Thoracic aorta (tissue), 2 donors: ENCODE data around the gene RFTN2. TPM values are rescaled to one million over a fixed set of nuclear protein-coding genes. Genes with fewer than 3 reads are reported as not detected.

Experiments
- ATAC-seq: fragments of 150-250 bp; one replicate; pipeline ENCODE4 v1.8.0; 2017; ENCODE audit warnings: low read depth; ENCODE audit not compliant: insufficient number of reproducible peaks, low FRiP score
- DNase-seq: peaks from one replicate; pipeline ENCODE4 v3.0.0-alpha.2; 2020; ENCODE audit warnings: low spot score
- H3K27ac ChIP-seq, 2 donors: fragments of 200-600 bp; sonication (generic); 1 replicate in 1 of 2; 2 replicates in 1 of 2; pipeline ENCODE4 v1.5.1; 2016; ENCODE audit warnings: mild to moderate bottlenecking in 2 of 2, moderate library complexity in 2 of 2
- H3K27me3 ChIP-seq: fragments of 200-600 bp; sonication (generic); replicated peaks from 2 replicates; pipeline ENCODE4 v1.6.0; 2016; ENCODE audit warnings: mild to moderate bottlenecking; ENCODE audit not compliant: insufficient read depth
- H3K36me3 ChIP-seq: fragments of 200-600 bp; sonication (generic); one replicate; pipeline ENCODE4 v1.5.1; 2016
- H3K4me1 ChIP-seq, 2 donors: fragments of 200-600 bp; sonication (generic); 1 replicate in 1 of 2; 2 replicates in 1 of 2; pipeline versions ENCODE4 v1.5.1 to v1.6.0; 2016; ENCODE audit warnings: low read depth in 2 of 2, mild to moderate bottlenecking in 1 of 2; ENCODE audit not compliant: control insufficient read depth in 1 of 2
- H3K4me3 ChIP-seq: fragments of 200-600 bp; sonication (generic); 2 replicates; pipeline ENCODE4 v1.5.1; 2016; ENCODE audit warnings: mild to moderate bottlenecking
- H3K9me3 ChIP-seq: fragments of 200-600 bp; sonication (generic); 2 replicates; pipeline ENCODE4 v1.5.1; 2016
- total RNA-seq, 2 donors: library from RNA; depleted of rRNA; stranded (reverse); fragments of >200 nt; gene quantifications; one replicate each; pipeline versions ENCODE4 v1.1.0 to v1.2.3, GENCODE V29; 2016
- TF ChIP-seq, protein P1 (sequence below): fragments of 200-600 bp; sonication (generic); IDR thresholded peaks from one replicate; pipeline ENCODE4 v1.5.1; 2019; ENCODE audit warnings: antibody characterized with exemption

Gene RFTN2
- total RNA-seq, 2 donors from 2014 or later: 9.3 to 18.9 TPM

- no peak for ATAC-seq
- Histone ChIP-seq H3K9me3 (no peaks in the 10 kb centered on the region), H3K4me1 (peaks cover under 1 to 6% of the 10 kb centered on the region in 2 donors), H3K27me3 (no peaks in the 10 kb centered on the region), H3K27ac (no peak overlapping the region), H3K36me3 (no peaks in the 10 kb centered on the region), H3K4me3 (no peak overlapping the region)
- no peak for DNase-seq
- TF ChIP-seq, protein P1, sequence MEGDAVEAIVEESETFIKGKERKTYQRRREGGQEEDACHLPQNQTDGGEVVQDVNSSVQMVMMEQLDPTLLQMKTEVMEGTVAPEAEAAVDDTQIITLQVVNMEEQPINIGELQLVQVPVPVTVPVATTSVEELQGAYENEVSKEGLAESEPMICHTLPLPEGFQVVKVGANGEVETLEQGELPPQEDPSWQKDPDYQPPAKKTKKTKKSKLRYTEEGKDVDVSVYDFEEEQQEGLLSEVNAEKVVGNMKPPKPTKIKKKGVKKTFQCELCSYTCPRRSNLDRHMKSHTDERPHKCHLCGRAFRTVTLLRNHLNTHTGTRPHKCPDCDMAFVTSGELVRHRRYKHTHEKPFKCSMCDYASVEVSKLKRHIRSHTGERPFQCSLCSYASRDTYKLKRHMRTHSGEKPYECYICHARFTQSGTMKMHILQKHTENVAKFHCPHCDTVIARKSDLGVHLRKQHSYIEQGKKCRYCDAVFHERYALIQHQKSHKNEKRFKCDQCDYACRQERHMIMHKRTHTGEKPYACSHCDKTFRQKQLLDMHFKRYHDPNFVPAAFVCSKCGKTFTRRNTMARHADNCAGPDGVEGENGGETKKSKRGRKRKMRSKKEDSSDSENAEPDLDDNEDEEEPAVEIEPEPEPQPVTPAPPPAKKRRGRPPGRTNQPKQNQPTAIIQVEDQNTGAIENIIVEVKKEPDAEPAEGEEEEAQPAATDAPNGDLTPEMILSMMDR: no peak
Measured at GRCh38 chr2:197633109-197633657, 42.2 kb downstream of the RFTN2 start.

DNA sequence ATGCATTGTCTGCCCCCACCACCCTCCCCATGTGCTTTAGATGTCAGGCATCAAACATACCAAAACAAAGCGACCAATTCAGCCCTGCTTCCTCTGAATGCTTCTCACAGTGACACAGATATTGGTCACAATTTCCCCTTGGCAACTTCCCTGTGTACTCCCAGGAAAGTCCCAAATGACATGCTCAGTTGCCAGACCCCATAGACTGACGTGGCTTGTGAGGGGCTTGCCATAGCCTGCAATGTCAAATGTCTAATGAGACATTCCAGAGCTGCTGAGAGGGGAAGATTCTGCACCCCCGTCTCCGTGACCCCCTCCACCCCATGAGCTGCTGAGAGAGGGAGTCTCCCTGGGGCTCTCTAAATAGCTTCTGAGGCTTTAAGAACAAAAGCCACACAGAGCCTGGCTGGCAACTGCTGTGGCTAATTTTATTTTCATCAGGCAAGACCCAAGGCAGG is 47.3 kb downstream of the RFTN2 start:
- no peaks in the 10 kb centered on the region for H3K36me3 ChIP-seq
- H3K27ac ChIP-seq: peak overlapping the region in 1 of 2 donors; percentile 3
- no peaks in the 10 kb centered on the region for H3K9me3 ChIP-seq
- H3K4me1 ChIP-seq: peaks cover 3 to 9% of the 10 kb centered on the region in 2 donors
- TF ChIP-seq, protein P1: no peak
- no peaks in the 10 kb centered on the region for H3K27me3 ChIP-seq
- DNase-seq: no peak
- peak overlapping the region; percentile 12 for H3K4me3 ChIP-seq
- ATAC-seq: peak; percentile 4

GRCh38 chr2:197626965-197627625 is 48.3 kb downstream of the RFTN2 start:
- TF ChIP-seq, protein P1: no peak
- no peaks in the 10 kb centered on the region for H3K36me3 ChIP-seq
- no peak for ATAC-seq
- H3K9me3 ChIP-seq: no peaks in the 10 kb centered on the region
- no peak overlapping the region for H3K27ac ChIP-seq
- H3K4me3 ChIP-seq: no peak overlapping the region
- no peak for DNase-seq
- no peaks in the 10 kb centered on the region for H3K27me3 ChIP-seq
- H3K4me1 ChIP-seq: peaks cover 3 to 9% of the 10 kb centered on the region in 2 donors

GRCh38 chr2:197620133-197620532 is 55.3 kb downstream of the RFTN2 start:
- TF ChIP-seq, protein P1: no peak
- no peak for DNase-seq
- ATAC-seq: no peak
- Histone ChIP-seq H3K4me3 (no peak overlapping the region), H3K27me3 (no peaks in the 10 kb centered on the region), H3K36me3 (peaks cover 3% of the 10 kb centered on the region), H3K4me1 (no peaks in the 10 kb centered on the region), H3K27ac (no peak overlapping the region), H3K9me3 (no peaks in the 10 kb centered on the region)

- H3K4me3 ChIP-seq: no peak overlapping the region
- H3K9me3 ChIP-seq: no peaks in the 10 kb centered on the region
- no peak overlapping the region for H3K27ac ChIP-seq
- DNase-seq (no peak), ATAC-seq (no peak)
- no peaks in the 10 kb centered on the region for H3K4me1 ChIP-seq
- no peaks in the 10 kb centered on the region for H3K27me3 ChIP-seq
- TF ChIP-seq, protein P1: no peak
- H3K36me3 ChIP-seq: peaks cover 14% of the 10 kb centered on the region
Measured at GRCh38 chr2:197615016-197615652, 60.3 kb downstream of the RFTN2 start.
